HK-2 (cell line): Measurements from ENCODE around the gene VPS11.
"Not testable (repeated sequence)": the region's sequence is repeated elsewhere in the genome, so short reads cannot be mapped to it uniquely, and the experiment has no call there.

Experiments
- DNase-seq: peaks from one replicate; pipeline ENCODE4 v3.0.0-alpha.2; 2018; ENCODE audit not compliant: unreplicated experiment

Gene VPS11

DNA sequence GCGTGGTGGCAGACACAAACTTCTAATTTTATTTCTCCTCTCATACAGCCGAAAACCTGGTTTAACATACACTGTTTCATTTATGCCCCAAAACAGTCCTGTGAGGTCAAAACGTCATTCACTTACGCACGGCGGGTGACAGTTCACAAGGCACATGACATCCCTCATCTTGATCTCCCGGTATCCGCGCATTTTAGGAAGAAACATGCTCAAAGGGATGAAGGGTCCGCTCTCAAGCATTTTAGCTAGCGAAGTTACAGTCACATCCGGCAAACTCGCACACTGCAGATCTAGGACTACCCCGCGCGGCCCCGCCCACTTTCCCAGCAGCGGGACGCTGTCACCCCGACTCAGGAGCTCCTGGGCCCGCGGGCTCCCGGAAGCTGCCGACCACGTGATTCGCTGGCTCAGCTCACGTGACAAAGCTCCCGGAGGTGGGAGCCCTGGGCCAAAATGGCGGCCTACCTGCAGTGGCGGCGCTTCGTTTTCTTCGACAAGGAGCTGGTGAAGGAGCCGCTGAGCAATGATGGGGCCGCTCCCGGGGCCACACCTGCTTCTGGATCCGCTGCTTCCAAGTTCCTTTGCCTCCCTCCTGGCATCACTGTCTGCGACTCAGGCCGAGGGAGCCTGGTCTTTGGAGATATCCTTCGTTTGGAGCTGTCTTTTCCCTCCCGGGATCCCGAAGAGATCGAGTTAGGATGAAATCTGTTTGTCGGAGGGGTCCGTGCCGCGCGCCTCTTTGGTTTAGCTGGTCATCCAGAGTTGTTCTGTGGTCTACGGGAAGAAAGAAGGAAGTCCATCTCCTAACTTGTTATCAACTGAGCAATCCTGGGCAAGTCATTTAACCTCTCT lies at the start of gene VPS11:
VPS11 (plus strand) TSS at position 448 of the 852 bp plus-strand sequence; CDS start at position 454, 6 bp downstream.
- peak; percentile 92 for DNase-seq

- peak; percentile 87 for DNase-seq
Observed at GRCh38 chr11:119018074-119018938, 49.3 kb upstream of the VPS11 start, which contains the start of the genes RPS25 and TRAPPC4. RPS25 (minus strand) TSS chr11:119018343; CDS start chr11:119018284, 59 bp downstream. TRAPPC4 (plus strand) TSS chr11:119018766; CDS start chr11:119018796, 30 bp downstream.

GRCh38 chr11:119019996-119020395 lies 47.6 kb upstream of the VPS11 start:
- no peak for DNase-seq

DNA sequence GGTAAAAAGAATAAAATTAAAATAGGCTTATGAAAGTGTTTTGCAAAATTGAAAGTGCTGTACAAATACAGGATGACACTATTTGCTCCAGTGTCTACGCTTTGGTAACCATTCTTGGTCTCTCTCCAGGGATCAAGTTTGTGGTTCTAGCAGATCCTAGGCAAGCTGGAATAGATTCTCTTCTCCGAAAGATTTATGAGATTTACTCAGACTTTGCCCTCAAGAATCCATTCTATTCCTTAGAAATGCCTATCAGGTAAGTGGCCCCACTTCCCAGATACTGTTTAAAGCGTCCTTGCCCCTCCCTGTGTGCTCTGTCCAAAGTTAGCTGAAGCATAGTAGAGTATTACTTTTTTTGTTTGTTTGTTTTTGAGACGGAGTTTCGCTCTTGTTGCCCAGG lies 46.0 kb upstream of the VPS11 start:
- no peak for DNase-seq

DNA sequence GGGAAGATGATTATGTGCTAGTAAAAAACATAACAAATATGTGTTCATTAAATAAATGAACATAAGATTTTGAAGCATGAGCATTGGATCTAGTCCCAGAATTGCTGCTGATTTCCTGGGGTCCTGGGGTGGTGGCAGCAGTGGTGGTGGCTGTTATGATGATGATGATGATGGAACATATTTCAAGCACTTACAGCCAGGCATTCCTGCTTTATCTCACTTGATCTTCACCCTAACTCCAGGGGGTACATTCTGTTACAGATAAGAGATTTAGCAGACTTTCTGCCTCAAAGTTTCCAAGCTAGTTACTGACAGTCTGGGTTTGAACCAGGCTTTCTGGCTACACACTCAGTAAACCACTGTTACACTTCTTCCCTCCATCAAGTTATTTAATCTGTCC lies 43.9 kb upstream of the VPS11 start:
- DNase-seq: no peak

- DNase-seq: no peak
Observed at GRCh38 chr11:119024430-119025098, 43.1 kb upstream of the VPS11 start.

- DNase-seq: no peak
Observed at GRCh38 chr11:119025099-119025473, 42.5 kb upstream of the VPS11 start.

- DNase-seq: no peak
Observed at GRCh38 chr11:119025541-119025940, 42.1 kb upstream of the VPS11 start.

DNA sequence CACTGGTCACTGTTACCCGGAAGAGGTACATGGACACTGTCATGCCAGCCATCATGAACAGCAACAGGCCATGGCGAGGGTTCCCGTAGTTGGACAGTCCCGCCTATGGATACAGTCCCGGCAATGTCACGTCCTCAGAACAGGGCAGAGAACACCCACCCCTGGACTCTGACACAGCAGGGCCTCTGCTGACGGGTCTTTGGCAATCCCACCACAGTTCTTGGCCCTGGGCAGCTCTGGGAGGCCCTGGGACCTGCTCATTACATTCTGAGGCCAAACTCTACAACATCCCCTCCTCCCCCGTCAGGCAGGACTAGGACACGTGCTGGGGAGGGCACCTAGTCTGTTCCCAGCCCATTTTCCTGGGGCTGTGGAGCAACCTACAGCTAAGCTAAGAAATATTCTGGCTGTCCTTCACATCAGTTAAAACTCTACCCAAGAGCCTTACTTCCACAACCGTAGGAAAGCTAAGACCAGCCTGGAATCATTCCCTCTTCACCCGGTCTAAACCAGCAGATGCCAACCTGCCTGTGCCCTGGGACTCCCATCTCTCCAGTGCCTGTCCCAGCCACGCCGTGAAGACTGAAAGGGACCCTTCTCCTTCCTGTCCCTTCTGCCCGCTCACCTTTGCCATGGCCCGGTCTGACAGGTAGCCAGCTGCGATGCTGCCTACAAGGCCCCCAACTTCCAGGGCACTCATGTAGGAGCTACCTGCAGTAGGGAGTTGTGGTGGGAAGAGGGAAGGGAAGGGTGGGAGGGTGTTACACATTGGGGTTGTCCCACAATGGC lies 41.4 kb upstream of the VPS11 start:
- no peak for DNase-seq

GRCh38 chr11:119026970-119027369 lies 40.6 kb upstream of the VPS11 start:
- DNase-seq: no peak

GRCh38 chr11:119027561-119028345 lies 39.9 kb upstream of the VPS11 start:
- no peak for DNase-seq

DNA sequence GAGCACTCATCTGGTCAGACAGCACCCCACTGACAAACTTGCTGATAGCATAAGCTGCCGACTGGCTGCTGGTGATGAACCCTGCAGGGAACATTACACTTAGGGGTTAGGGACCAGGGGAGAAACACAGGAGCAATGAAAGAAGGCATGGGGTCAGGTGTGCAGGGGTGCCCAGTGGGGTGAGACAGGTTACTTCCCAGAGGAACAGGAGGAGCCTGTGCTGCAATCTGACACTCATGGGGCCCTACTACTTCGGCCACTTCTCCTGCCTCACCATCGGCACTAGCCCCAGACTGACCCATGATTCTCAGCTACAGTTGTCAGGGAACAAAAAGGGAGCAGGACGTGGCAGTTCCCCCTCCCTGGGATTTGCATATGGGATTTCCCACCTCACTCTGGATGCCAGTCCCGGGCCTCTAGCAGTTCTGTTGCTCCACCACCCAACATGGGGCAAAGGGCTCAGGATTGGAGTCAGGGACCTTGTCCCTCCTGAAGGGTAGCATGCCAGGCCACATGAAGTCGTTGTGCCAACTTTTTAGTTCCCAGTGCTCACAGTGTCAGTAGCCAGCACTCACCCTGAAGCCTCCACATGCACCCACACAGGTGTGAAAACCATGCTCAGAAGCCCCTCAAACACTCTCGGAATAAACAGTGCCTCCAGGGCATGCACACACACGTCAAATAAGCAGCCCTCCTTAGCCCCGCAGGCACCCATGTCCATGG lies 39.1 kb upstream of the VPS11 start:
- DNase-seq: no peak

DNA sequence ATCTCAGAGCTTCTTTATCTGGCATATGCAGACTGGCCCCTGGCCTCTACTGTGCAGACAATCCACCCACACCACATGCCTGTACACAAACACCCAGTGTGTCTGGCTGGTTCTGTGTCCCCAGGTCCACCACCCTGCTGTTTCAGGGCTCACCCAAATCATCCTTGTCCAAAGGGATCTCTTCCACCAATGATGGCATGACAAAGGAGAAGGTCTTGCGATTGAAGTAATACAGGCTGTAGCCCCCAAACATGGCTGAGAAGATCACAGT lies 38.6 kb upstream of the VPS11 start:
- no peak for DNase-seq

GRCh38 chr11:119029340-119030028 lies 38.1 kb upstream of the VPS11 start:
- peak; percentile 77 for DNase-seq

- no peak for DNase-seq
Observed at GRCh38 chr11:119030029-119030328, 37.6 kb upstream of the VPS11 start.

DNA sequence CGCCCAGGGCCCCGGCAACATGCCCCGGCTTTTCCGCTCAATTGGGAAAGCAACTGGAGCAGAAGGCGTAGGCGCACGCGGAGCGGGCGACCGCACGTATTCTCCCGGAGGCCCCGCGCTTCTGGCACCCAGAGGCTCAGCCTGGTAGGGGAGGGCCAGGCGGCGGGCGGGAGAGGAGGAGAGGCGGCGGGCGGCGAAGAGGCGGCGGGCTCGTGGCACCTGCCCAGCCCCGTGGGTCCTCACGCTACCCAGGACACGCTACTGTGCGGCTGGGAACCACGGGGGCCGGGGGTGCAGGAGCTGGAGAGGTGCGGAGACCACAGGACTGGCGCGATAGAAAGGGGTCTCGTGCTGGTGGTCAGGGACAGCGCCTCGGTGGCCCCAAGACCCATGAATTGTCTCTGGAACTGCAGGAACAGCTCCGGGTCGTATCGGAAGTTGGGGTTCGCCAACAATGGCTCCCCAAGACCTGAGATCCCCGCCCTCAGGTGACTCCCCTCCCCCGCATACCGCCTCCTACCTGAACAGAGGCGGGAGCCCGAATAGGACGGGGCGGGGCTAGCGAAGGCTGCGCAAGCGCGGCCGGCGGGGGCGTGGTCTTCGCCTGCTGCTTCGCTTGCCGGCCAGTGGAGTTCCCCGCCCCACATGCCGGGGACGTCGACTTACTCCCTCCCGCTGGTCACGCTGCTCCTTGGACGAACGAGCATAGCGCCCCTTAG lies 37.1 kb upstream of the VPS11 start, which contains the start of gene SLC37A4:
SLC37A4 (minus strand) TSS at position 549 of the 719 bp plus-strand sequence.
- DNase-seq: peak; percentile 94

DNA sequence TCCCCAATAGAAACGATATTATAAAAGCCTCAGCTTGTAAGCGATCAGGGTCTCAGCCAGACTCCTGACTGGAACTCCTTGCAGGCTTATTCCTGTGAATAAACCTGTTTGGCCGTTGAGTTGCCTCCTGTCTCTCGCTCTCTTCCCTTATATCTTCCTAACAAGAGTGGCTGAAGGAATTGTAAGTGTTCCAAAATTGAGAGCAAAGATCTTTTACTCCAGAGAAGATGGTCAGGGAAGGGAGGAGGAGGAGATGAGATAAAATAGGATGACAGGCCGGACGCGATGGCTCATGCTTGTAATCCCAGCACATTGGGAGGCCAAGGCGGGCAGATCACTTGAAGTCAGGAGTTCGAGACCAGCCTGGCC lies 35.7 kb upstream of the VPS11 start:
- DNase-seq: no peak

- not testable (repeated sequence) for DNase-seq
Observed at GRCh38 chr11:119033421-119033820, 34.2 kb upstream of the VPS11 start.

DNA sequence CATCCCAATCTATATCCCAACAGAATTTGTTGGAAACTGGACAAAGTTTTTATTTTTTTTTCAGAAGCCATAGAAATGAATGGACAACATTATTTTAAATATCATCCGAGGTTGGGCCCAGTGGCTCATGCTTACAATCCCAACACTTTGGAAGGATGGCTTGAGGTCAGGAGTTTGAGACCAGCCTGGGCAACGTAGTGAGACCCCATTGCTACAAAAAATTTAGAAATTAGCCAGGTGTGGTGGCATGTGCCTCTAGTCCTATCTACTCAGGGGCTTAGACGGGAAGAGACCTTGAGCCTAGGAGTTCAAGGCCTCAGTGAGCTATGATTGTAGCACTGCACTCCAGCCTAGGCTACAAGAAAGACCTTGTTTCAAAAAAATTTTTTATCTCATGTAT lies 32.8 kb upstream of the VPS11 start:
- no peak for DNase-seq
